Mammary epithelial cell (primary cell): Measurements from ENCODE around the gene ZNF462.
"Not testable (repeated sequence)": the region's sequence is repeated elsewhere in the genome, so short reads cannot be mapped to it uniquely, and the experiment has no call there.

ENCODE experiments used
- EZH2 ChIP-seq: IDR thresholded peaks from 2 replicates; pipeline ENCODE4 v1.6.1; 2012; ENCODE audit warnings: low read length, inconsistent platforms, borderline replicate concordance
- TF ChIP-seq, protein P1 (sequence below), 2 donors: IDR thresholded peaks in 1 of 2; conservative IDR thresholded peaks in 1 of 2; 2 replicates each; pipeline ENCODE4 v1.5.1; 2011 to 2012; ENCODE audit warnings: inconsistent platforms in 2 of 2, low read length in 2 of 2, mild to moderate bottlenecking in 2 of 2, control low read depth in 1 of 2, low read depth in 1 of 2; ENCODE audit not compliant: insufficient read depth in 1 of 2; ENCODE audit errors: extremely low read depth in 1 of 2

DNA sequence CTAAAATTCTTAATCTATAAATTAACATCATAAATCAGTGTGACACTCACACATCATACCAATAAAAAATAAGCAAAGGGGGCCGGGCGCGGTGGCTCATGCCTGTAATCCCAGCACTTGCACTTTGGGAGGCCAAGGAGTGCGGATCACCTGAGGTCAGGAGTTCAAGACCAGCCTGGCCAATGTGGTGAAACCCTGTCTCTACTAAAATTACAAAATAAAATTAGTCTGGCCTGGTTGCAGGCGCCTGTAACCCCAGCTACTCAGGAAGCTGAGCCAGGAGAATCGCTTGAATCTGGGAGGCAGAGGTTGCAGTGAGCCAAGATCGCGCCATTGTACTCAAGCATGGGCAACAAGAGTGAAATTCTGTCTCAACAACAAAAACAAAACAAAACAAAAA, 11.3 kb upstream of the ZNF462 start:
- TF ChIP-seq, protein P1, sequence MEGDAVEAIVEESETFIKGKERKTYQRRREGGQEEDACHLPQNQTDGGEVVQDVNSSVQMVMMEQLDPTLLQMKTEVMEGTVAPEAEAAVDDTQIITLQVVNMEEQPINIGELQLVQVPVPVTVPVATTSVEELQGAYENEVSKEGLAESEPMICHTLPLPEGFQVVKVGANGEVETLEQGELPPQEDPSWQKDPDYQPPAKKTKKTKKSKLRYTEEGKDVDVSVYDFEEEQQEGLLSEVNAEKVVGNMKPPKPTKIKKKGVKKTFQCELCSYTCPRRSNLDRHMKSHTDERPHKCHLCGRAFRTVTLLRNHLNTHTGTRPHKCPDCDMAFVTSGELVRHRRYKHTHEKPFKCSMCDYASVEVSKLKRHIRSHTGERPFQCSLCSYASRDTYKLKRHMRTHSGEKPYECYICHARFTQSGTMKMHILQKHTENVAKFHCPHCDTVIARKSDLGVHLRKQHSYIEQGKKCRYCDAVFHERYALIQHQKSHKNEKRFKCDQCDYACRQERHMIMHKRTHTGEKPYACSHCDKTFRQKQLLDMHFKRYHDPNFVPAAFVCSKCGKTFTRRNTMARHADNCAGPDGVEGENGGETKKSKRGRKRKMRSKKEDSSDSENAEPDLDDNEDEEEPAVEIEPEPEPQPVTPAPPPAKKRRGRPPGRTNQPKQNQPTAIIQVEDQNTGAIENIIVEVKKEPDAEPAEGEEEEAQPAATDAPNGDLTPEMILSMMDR (conservative IDR thresholded peaks at IDR 0.05 in 1 of 2, IDR thresholded peaks at IDR 0.05 in 1 of 2; ENCODE audit: extremely low read depth in 1 of 2, insufficient read depth in 1 of 2, low read depth in 1 of 2, low read length in 2 of 2), result not testable (repeated sequence)
- not testable (repeated sequence) for TF ChIP-seq EZH2
